ENCODE measurements around the gene ZNF451. TPM values are rescaled to one million over a fixed set of nuclear protein-coding genes. Genes with fewer than 3 reads are reported as not detected.

ZNF451 gene
- total and polyA plus RNA-seq, 4 donors: 5.5 to 108 (median 33.8) TPM

- no peak for DNase-seq (ENCODE audit: low spot score)
- TF ChIP-seq CTCF (IDR thresholded peaks at IDR 0.05; ENCODE audit: low read depth, low read length, missing input control) (no peak), ZBTB33 (IDR thresholded peaks at IDR 0.05) (no peak), RXRA (IDR thresholded peaks at IDR 0.05) (no peak), GABPA (IDR thresholded peaks at IDR 0.05 in 1 of 2, conservative IDR thresholded peaks at IDR 0.05 in 1 of 2) (no peak), FOXA1 (IDR thresholded peaks at IDR 0.05) (no peak), FOXA2 (IDR thresholded peaks at IDR 0.05) (no peak), EGR1 (IDR thresholded peaks at IDR 0.05; ENCODE audit: low read depth in 2 of 2) (no peak), TAF1 (conservative IDR thresholded peaks at IDR 0.05) (no peak), ATF3 (IDR thresholded peaks at IDR 0.05) (no peak), YY1 (IDR thresholded peaks at IDR 0.05) (no peak), SP1 (IDR thresholded peaks at IDR 0.05) (no peak)
Observed at GRCh38 chr6:57109880-57110279, 19.9 kb downstream of the ZNF451 start.

GRCh38 chr6:57113105-57113504 lies 23.1 kb downstream of the ZNF451 start:
- Histone ChIP-seq H3K4me1 (ENCODE audit: control insufficient read depth in 4 of 4, insufficient read depth in 4 of 4, low read length in 3 of 4) (peaks cover 0 to 5% (median 0%) of the 10 kb centered on the region in 4 donors), H3K9ac (ENCODE audit: low read depth in 1 of 2, low read length in 2 of 2) (no peak overlapping the region), H3K4me3 (ENCODE audit: low read depth in 1 of 3, low read length in 3 of 3) (no peak overlapping the region), H3K27ac (ENCODE audit: low read depth in 1 of 2, low read length in 2 of 2) (no peak overlapping the region), H3K36me3 (ENCODE audit: control insufficient read depth in 4 of 4, insufficient read depth in 3 of 4, low read depth in 1 of 4, low read length in 3 of 4) (no peaks in the 10 kb centered on the region), H3K9me3 (ENCODE audit: control insufficient read depth in 4 of 4, low read length in 3 of 4) (no peaks in the 10 kb centered on the region), H3K27me3 (ENCODE audit: control insufficient read depth in 4 of 4, insufficient read depth in 4 of 4, low read length in 3 of 4) (no peaks in the 10 kb centered on the region)
- WGBS: 98% methylated on average over 6 of the region's 6 CpGs
- TF ChIP-seq JUND (IDR thresholded peaks at IDR 0.05): no peak
- TF ChIP-seq TAF1 (conservative IDR thresholded peaks at IDR 0.05): no peak
- no peak for TF ChIP-seq GABPA (IDR thresholded peaks at IDR 0.05 in 1 of 2, conservative IDR thresholded peaks at IDR 0.05 in 1 of 2)
- no peak for TF ChIP-seq FOXA2 (IDR thresholded peaks at IDR 0.05)
- TF ChIP-seq ATF3 (IDR thresholded peaks at IDR 0.05): no peak
- no peak for TF ChIP-seq FOXA1 (IDR thresholded peaks at IDR 0.05)
- TF ChIP-seq YY1 (IDR thresholded peaks at IDR 0.05): no peak
- no peak for TF ChIP-seq REST (IDR thresholded peaks at IDR 0.05)
- no peak for TF ChIP-seq CTCF (IDR thresholded peaks at IDR 0.05; ENCODE audit: low read depth, low read length, missing input control)
- TF ChIP-seq MAX (IDR thresholded peaks at IDR 0.05): no peak
- no peak for TF ChIP-seq ZBTB33 (IDR thresholded peaks at IDR 0.05)
- TF ChIP-seq EGR1 (IDR thresholded peaks at IDR 0.05; ENCODE audit: low read depth in 2 of 2): no peak
- TF ChIP-seq HNF4G (IDR thresholded peaks at IDR 0.05): no peak
- no peak for DNase-seq (ENCODE audit: low spot score)

More at GRCh38 chr6:57109880-57110279, 19.9 kb downstream of the ZNF451 start:
- H3K4me3 ChIP-seq (ENCODE audit: low read depth in 1 of 3, low read length in 3 of 3): no peak overlapping the region
- no peak overlapping the region for H3K27ac ChIP-seq (ENCODE audit: low read depth in 1 of 2, low read length in 2 of 2)
- no peaks in the 10 kb centered on the region for H3K9me3 ChIP-seq (ENCODE audit: control insufficient read depth in 4 of 4, low read length in 3 of 4)
- no peaks in the 10 kb centered on the region for H3K27me3 ChIP-seq (ENCODE audit: control insufficient read depth in 4 of 4, insufficient read depth in 4 of 4, low read length in 3 of 4)
- H3K36me3 ChIP-seq (ENCODE audit: control insufficient read depth in 4 of 4, insufficient read depth in 3 of 4, low read depth in 1 of 4, low read length in 3 of 4): no peaks in the 10 kb centered on the region
- peaks cover 0 to 3% (median 1%) of the 10 kb centered on the region in 4 donors for H3K4me1 ChIP-seq (ENCODE audit: control insufficient read depth in 4 of 4, insufficient read depth in 4 of 4, low read length in 3 of 4)
- no peak overlapping the region for H3K9ac ChIP-seq (ENCODE audit: low read depth in 1 of 2, low read length in 2 of 2)
